HL-60 (cell line): ENCODE results near the gene MRPL48.
"Not testable (repeated sequence)": the region's sequence is repeated elsewhere in the genome, so short reads cannot be mapped to it uniquely, and the experiment has no call there.

Experiments
- GABPA ChIP-seq: IDR thresholded peaks from 2 replicates; pipeline ENCODE4 v1.6.1; 2012; ENCODE audit warnings: low read depth
- POLR2AphosphoS5 ChIP-seq: IDR thresholded peaks from 2 replicates; pipeline ENCODE4 v1.6.1; 2012; ENCODE audit warnings: low read depth
- SPI1 ChIP-seq: IDR thresholded peaks from 2 replicates; pipeline ENCODE4 v1.6.1; 2012; ENCODE audit warnings: low read depth, mild to moderate bottlenecking, borderline replicate concordance
- TF ChIP-seq, protein P1 (sequence below): IDR thresholded peaks from one replicate; pipeline ENCODE4 v1.5.1; 2011; ENCODE audit warnings: low read length, control low read depth, inconsistent platforms; ENCODE audit not compliant: insufficient read depth
- TF ChIP-seq, protein P2 (sequence below): IDR thresholded peaks from 2 replicates; pipeline ENCODE4 v1.6.1; 2012; ENCODE audit warnings: low read depth; ENCODE audit not compliant: insufficient replicate concordance

DNA sequence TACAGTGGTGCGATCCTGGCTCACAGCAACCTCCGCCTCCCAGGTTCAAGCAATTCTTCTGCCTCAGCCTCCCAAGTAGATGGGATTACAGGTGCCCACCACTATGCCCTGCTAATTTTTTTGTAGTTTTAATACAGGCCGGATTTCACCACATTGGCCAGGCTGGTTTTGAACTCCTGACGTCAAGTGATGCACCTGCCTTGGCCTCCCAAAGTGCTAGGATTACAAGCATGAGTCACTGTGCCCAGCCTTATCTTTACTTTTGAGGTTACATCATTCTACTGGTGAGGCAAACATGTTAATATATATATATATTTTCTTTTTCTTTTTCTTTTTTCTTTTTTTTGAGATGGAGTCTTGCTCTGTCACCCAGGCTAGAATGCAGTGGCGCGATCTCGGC, 16.9 kb upstream of the MRPL48 start:
- not testable (repeated sequence) for TF ChIP-seq POLR2AphosphoS5, SPI1, GABPA
- TF ChIP-seq, protein P1, sequence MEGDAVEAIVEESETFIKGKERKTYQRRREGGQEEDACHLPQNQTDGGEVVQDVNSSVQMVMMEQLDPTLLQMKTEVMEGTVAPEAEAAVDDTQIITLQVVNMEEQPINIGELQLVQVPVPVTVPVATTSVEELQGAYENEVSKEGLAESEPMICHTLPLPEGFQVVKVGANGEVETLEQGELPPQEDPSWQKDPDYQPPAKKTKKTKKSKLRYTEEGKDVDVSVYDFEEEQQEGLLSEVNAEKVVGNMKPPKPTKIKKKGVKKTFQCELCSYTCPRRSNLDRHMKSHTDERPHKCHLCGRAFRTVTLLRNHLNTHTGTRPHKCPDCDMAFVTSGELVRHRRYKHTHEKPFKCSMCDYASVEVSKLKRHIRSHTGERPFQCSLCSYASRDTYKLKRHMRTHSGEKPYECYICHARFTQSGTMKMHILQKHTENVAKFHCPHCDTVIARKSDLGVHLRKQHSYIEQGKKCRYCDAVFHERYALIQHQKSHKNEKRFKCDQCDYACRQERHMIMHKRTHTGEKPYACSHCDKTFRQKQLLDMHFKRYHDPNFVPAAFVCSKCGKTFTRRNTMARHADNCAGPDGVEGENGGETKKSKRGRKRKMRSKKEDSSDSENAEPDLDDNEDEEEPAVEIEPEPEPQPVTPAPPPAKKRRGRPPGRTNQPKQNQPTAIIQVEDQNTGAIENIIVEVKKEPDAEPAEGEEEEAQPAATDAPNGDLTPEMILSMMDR = not testable (repeated sequence)
- TF ChIP-seq, protein P2, sequence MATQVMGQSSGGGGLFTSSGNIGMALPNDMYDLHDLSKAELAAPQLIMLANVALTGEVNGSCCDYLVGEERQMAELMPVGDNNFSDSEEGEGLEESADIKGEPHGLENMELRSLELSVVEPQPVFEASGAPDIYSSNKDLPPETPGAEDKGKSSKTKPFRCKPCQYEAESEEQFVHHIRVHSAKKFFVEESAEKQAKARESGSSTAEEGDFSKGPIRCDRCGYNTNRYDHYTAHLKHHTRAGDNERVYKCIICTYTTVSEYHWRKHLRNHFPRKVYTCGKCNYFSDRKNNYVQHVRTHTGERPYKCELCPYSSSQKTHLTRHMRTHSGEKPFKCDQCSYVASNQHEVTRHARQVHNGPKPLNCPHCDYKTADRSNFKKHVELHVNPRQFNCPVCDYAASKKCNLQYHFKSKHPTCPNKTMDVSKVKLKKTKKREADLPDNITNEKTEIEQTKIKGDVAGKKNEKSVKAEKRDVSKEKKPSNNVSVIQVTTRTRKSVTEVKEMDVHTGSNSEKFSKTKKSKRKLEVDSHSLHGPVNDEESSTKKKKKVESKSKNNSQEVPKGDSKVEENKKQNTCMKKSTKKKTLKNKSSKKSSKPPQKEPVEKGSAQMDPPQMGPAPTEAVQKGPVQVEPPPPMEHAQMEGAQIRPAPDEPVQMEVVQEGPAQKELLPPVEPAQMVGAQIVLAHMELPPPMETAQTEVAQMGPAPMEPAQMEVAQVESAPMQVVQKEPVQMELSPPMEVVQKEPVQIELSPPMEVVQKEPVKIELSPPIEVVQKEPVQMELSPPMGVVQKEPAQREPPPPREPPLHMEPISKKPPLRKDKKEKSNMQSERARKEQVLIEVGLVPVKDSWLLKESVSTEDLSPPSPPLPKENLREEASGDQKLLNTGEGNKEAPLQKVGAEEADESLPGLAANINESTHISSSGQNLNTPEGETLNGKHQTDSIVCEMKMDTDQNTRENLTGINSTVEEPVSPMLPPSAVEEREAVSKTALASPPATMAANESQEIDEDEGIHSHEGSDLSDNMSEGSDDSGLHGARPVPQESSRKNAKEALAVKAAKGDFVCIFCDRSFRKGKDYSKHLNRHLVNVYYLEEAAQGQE = not testable (repeated sequence)
